Mesodermal cell (in vitro differentiated cells): ENCODE data around the gene SPATA25.

Experiments used
- H3K27ac ChIP-seq: 2 replicates; pipeline ENCODE4 v1.7.0; 2013; ENCODE audit warnings: mild to moderate bottlenecking, low read depth, low read length, moderate library complexity; ENCODE audit not compliant: severe bottlenecking
- H3K36me3 ChIP-seq: 2 replicates; pipeline ENCODE4 v1.7.1; 2013; ENCODE audit warnings: mild to moderate bottlenecking, low read length, moderate library complexity; ENCODE audit not compliant: control insufficient read depth, insufficient read depth
- H3K4me1 ChIP-seq: one replicate; pipeline ENCODE4 v1.7.1; 2013; ENCODE audit warnings: mild to moderate bottlenecking, low read length; ENCODE audit not compliant: insufficient read depth, control insufficient read depth, poor library complexity, severe bottlenecking
- H3K4me3 ChIP-seq: 2 replicates; pipeline ENCODE4 v1.7.0; 2013; ENCODE audit warnings: low read length, control low read depth, mild to moderate bottlenecking; ENCODE audit not compliant: insufficient read depth, poor library complexity, severe bottlenecking; ENCODE audit errors: extremely low read depth
- H3K9me3 ChIP-seq: 2 replicates; pipeline ENCODE4 v1.7.1; 2013; ENCODE audit warnings: mild to moderate bottlenecking, low read length, moderate library complexity; ENCODE audit not compliant: control insufficient read depth
- WGBS, 2 experiments: methylation state at CpG; one replicate each; pipeline ENCODE4 v1.1.5; 2013; ENCODE audit warnings: missing lambda C conversion rate in 2 of 2; ENCODE audit not compliant: insufficient coverage in 2 of 2; 5-methylcytosine and 5-hydroxymethylcytosine counted together

Gene SPATA25

GRCh38 chr20:45924391-45925261 lies 37.2 kb upstream of the SPATA25 start:
- Histone ChIP-seq H3K4me3 (no peak overlapping the region), H3K27ac (peak overlapping the region; percentile 42), H3K9me3 (no peaks in the 10 kb centered on the region), H3K36me3 (no peaks in the 10 kb centered on the region), H3K4me1 (peaks cover 7% of the 10 kb centered on the region)
- 91 to 96% methylated on average over 16 to 17 of the region's 21 CpGs for WGBS, 2 experiments

- H3K4me3 ChIP-seq = no peak overlapping the region
- H3K4me1 ChIP-seq = peaks cover 8% of the 10 kb centered on the region
- 81 to 90% methylated on average over 9 to 10 of the region's 11 CpGs for WGBS, 2 experiments
- H3K27ac ChIP-seq = no peak overlapping the region
- no peaks in the 10 kb centered on the region for H3K36me3 ChIP-seq
- no peaks in the 10 kb centered on the region for H3K9me3 ChIP-seq
Measured at GRCh38 chr20:45921337-45922189, 34.1 kb upstream of the SPATA25 start.

DNA sequence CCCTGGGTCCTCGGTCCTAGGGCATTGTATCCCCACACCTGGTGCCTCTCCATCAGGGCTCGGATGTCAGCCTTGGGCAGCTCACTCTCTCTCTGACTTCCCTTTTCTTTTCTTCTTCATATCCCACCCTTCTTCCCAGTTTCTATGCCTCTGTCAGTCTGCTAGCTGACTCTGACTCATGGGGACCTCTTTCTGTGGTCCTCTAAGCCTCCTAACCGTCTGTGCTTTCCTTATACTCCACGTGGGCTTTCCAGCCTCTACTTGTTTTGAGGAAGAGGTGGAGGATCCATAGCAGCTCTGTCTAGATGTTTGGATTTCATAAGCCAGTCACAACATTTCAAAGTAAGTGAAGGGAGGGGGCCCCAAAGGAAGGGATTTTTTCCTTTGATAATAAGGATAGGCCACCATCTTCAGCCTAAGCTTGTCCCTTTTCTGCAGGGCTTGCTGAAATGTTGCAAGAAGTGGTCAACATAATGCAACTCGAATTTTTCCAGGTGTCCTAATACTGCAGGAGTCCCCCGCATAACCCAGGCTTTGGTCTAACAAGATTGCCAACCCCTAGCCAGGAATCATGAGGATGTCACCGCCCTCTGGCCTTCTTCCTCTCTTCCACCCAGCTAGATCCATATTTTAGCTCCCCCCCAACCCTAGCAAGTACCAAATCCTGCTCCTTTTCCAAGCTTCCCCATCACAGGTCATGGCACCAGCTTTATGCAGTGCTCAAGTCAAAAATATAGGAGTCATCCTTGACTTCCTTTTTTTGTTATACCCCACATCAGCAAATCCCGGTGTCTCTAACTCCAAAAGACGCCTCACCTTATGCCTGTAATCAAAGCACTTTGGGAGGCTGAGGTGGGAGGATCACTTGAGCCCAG lies 33.3 kb upstream of the SPATA25 start:
- no peak overlapping the region for H3K4me3 ChIP-seq
- WGBS, 2 experiments = 86 to 93% methylated on average over 5 to 7 of the region's 9 CpGs

DNA sequence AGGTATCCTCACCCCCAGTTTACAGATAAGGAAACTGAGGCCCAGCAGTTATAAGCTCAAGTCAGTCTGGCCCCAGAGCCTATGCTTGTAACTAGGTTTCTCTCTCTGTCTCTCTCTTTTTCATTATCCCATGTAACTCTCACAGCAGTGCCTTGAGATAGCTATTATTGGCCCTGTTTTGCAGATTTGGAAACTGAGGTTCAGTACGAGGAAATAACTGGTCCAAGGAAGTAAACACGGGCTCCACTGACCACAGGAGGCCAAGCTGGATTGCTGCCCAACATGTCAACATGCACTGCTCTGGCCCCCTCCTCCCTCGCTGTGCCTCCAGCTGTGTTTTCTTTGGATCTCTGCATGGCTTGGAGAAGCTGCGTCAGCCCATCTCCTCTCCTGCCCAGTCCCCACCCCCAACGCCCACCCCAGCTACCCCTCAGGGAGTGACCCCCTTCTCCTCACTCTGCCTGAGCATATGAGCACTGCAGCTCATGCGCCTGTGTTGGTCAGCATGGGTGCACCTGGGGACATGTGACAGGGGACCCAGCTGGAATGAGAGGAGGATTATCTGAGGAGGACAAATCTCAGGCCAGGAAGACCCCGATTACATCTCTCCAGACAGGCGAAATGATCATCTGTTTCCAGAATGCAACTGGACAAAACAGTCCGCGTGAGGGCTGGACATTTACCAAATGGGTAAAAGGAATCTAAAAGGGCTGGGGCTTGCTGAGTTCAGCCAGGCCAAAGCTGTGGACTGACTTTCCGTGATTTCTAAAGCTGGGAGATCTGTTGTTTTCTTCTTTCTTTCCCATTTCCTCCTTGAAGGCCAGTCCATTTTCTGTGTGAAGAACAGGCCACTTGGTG lies 32.3 kb upstream of the SPATA25 start:
- no peaks in the 10 kb centered on the region for H3K9me3 ChIP-seq

More for the DNA sequence above, 33.3 kb upstream of the SPATA25 start:
- Histone ChIP-seq H3K36me3 (no peaks in the 10 kb centered on the region), H3K4me1 (peaks cover 5% of the 10 kb centered on the region), H3K27ac (no peak overlapping the region), H3K9me3 (no peaks in the 10 kb centered on the region)

GRCh38 chr20:45918779-45919537 lies 31.5 kb upstream of the SPATA25 start:
- Histone ChIP-seq H3K36me3 (no peaks in the 10 kb centered on the region), H3K4me3 (no peak overlapping the region), H3K27ac (no peak overlapping the region), H3K9me3 (no peaks in the 10 kb centered on the region), H3K4me1 (peaks cover 5% of the 10 kb centered on the region)
- WGBS, 2 experiments = 89 to 97% methylated on average over 9 to 10 of the region's 12 CpGs

More for the DNA sequence above, 32.3 kb upstream of the SPATA25 start:
- Histone ChIP-seq H3K27ac (no peak overlapping the region), H3K4me3 (no peak overlapping the region), H3K36me3 (no peaks in the 10 kb centered on the region), H3K4me1 (peaks cover 5% of the 10 kb centered on the region)
- WGBS, 2 experiments = 80 to 81% methylated on average over 9 to 10 of the region's 11 CpGs

GRCh38 chr20:45918182-45918737 lies 30.8 kb upstream of the SPATA25 start:
- no peak overlapping the region for H3K4me3 ChIP-seq
- no peak overlapping the region for H3K27ac ChIP-seq
- H3K4me1 ChIP-seq = peaks cover 5% of the 10 kb centered on the region
- H3K36me3 ChIP-seq = no peaks in the 10 kb centered on the region
- H3K9me3 ChIP-seq = no peaks in the 10 kb centered on the region
- WGBS, 2 experiments = 89 to 94% methylated on average over 4 to 5 of the region's 5 CpGs

- Histone ChIP-seq H3K27ac (no peak overlapping the region), H3K4me3 (no peak overlapping the region), H3K36me3 (no peaks in the 10 kb centered on the region), H3K4me1 (peaks cover 5% of the 10 kb centered on the region), H3K9me3 (no peaks in the 10 kb centered on the region)
- 90 to 100% methylated on average over 1 to 4 of the region's 5 CpGs for WGBS, 2 experiments
Measured at GRCh38 chr20:45917790-45918141, 30.3 kb upstream of the SPATA25 start.

DNA sequence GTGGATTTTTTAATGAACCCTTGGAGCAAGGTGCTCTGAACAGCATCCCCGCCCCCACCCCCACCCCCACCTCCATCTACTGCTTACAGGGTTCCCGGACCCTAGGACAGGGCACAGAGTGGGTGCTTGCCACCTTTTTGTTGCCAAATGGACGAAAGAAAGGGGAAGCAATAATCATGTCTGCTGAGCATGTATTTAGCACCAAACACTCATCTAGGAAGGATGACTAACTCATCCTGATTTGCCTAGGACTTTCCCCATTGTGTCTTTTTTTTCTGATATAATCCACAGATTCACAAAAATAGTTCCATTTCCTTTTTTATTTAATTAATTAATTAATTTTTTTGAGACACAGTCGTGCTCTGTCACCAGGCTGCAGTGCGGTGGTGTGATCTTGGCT lies 25.7 kb upstream of the SPATA25 start:
- H3K36me3 ChIP-seq = peaks cover 19% of the 10 kb centered on the region
- no peaks in the 10 kb centered on the region for H3K4me1 ChIP-seq
- WGBS, 2 experiments = 86 to 100% methylated on average over 1 to 3 of the region's 5 CpGs
- no peaks in the 10 kb centered on the region for H3K9me3 ChIP-seq
- H3K4me3 ChIP-seq = no peak overlapping the region
- H3K27ac ChIP-seq = no peak overlapping the region

- Histone ChIP-seq H3K4me3 (peak overlapping the region; percentile 54), H3K27ac (peak overlapping the region; percentile 90), H3K36me3 (peaks cover 27% of the 10 kb centered on the region), H3K9me3 (no peaks in the 10 kb centered on the region), H3K4me1 (no peaks in the 10 kb centered on the region)
- WGBS, 2 experiments = 33 to 36% methylated on average over 2 to 4 of the region's 4 CpGs
Measured at GRCh38 chr20:45912344-45912682, 24.9 kb upstream of the SPATA25 start.
